Lower leg skin (tissue), 4 donors: ENCODE measurements around the gene ZFAND3. TPM values are rescaled to one million over a fixed set of nuclear protein-coding genes. Genes with fewer than 3 reads are reported as not detected.

Experiments used
- DNase-seq, 2 donors: peaks; one replicate each; pipeline ENCODE4 v3.0.0-alpha.2; 2019; ENCODE audit warnings: low spot score in 2 of 2
- H3K4me3 ChIP-seq: fragments of 200-600 bp; sonication (generic); 2 replicates; pipeline ENCODE4 v1.5.1; 2017; ENCODE audit warnings: mild to moderate bottlenecking, low read depth; ENCODE audit not compliant: poor library complexity, severe bottlenecking
- CTCF ChIP-seq, 3 donors: fragments of 450-650 bp; IDR thresholded peaks; one replicate each; pipeline ENCODE4 v1.5.1; 2016; ENCODE audit warnings: antibody characterized with exemption in 3 of 3, mild to moderate bottlenecking in 3 of 3, moderate library complexity in 2 of 3
- POLR2A ChIP-seq, 2 donors: fragments of 450-650 bp; IDR thresholded peaks; one replicate each; pipeline ENCODE4 v1.6.1; 2016 to 2017; ENCODE audit warnings: antibody characterized with exemption in 2 of 2, mild to moderate bottlenecking in 1 of 2, moderate library complexity in 1 of 2
- WGBS, 2 donors: methylation state at CpG; one replicate each; pipeline ENCODE4 v1.1.5; 2018; 5-methylcytosine and 5-hydroxymethylcytosine counted together
- intact Hi-C: fragments of 100-400 bp; cut with DNase I; formaldehyde crosslinking; loops from one replicate; pipeline ENCODE4 v1.15.0; 2023; ENCODE audit warnings: low total_unique reads
- total RNA-seq, 4 donors: library from RNA; depleted of rRNA; stranded (reverse); fragments of >200 nt; gene quantifications; one replicate each; pipeline ENCODE4 v1.1.0, GENCODE V29; 2016

ZFAND3 gene
- total RNA-seq, 4 donors from 2014 or later = 26.3 to 40.8 (median 30.3) TPM

GRCh38 chr6:38099221-38099620 lies 279.7 kb downstream of the ZFAND3 start:
- intact Hi-C loops = no loop called here
- 85 to 89% methylated on average over 1 of the region's 1 CpG for WGBS, 2 donors
- H3K4me3 ChIP-seq = no peak overlapping the region
- no peak for DNase-seq
- TF ChIP-seq POLR2A (IDR thresholded peaks at IDR 0.05) = no peak
- TF ChIP-seq CTCF (IDR thresholded peaks at IDR 0.05) = no peak

- TF ChIP-seq CTCF (IDR thresholded peaks at IDR 0.05) = no peak
- TF ChIP-seq POLR2A (IDR thresholded peaks at IDR 0.05) = no peak
- 93 to 95% methylated on average over 1 of the region's 1 CpG for WGBS, 2 donors
- no peak overlapping the region for H3K4me3 ChIP-seq
- intact Hi-C loops = no loop called here
- no peak for DNase-seq
Measured at GRCh38 chr6:38100380-38100779, 280.9 kb downstream of the ZFAND3 start.

GRCh38 chr6:38103921-38104320 lies 284.4 kb downstream of the ZFAND3 start:
- intact Hi-C loops = no loop called here
- WGBS, 2 donors = 93 to 94% methylated on average over 3 of the region's 3 CpGs
- no peak overlapping the region for H3K4me3 ChIP-seq
- DNase-seq = no peak
- TF ChIP-seq CTCF (IDR thresholded peaks at IDR 0.05) (no peak), POLR2A (IDR thresholded peaks at IDR 0.05) (no peak)

- TF ChIP-seq CTCF (IDR thresholded peaks at IDR 0.05) (no peak), POLR2A (IDR thresholded peaks at IDR 0.05) (no peak)
- intact Hi-C loops = no loop called here
- no peak overlapping the region for H3K4me3 ChIP-seq
- DNase-seq = no peak
- WGBS, 2 donors = 83 to 93% methylated on average over 3 of the region's 3 CpGs
Measured at GRCh38 chr6:38105066-38105465, 285.5 kb downstream of the ZFAND3 start.

GRCh38 chr6:38107073-38107472 lies 287.5 kb downstream of the ZFAND3 start:
- WGBS, 2 donors = 90 to 100% methylated on average over 1 of the region's 1 CpG
- DNase-seq = no peak
- intact Hi-C loops = no loop called here
- no peak for TF ChIP-seq CTCF (IDR thresholded peaks at IDR 0.05)
- TF ChIP-seq POLR2A (IDR thresholded peaks at IDR 0.05) = no peak
- H3K4me3 ChIP-seq = no peak overlapping the region

GRCh38 chr6:38110481-38110971 lies 291.0 kb downstream of the ZFAND3 start:
- intact Hi-C loops = no loop called here
- no peak overlapping the region for H3K4me3 ChIP-seq
- DNase-seq = peak in 1 of 2 donors; percentile 17
- 62 to 71% methylated on average over 8 of the region's 8 CpGs for WGBS, 2 donors
- no peak for TF ChIP-seq CTCF (IDR thresholded peaks at IDR 0.05)
- no peak for TF ChIP-seq POLR2A (IDR thresholded peaks at IDR 0.05)
